Measurements from ENCODE around the gene MYO7A.

Gene MYO7A

GRCh38 chr11:77106759-77107158, 21.3 kb upstream of the MYO7A start:
- TF ChIP-seq CTCF (IDR thresholded peaks at IDR 0.05; ENCODE audit: borderline replicate concordance, extremely low read depth, low read length, poor library complexity, severe bottlenecking) (no peak), EZH2 (IDR thresholded peaks at IDR 0.05; ENCODE audit: borderline replicate concordance, low read depth, low read length, severe bottlenecking) (no peak)
- Histone ChIP-seq H3K9me3 (ENCODE audit: insufficient read depth, low read length, severe bottlenecking) (no peaks in the 10 kb centered on the region), H3K36me3 (ENCODE audit: insufficient read depth, low read length) (no peaks in the 10 kb centered on the region), H2AFZ (ENCODE audit: low read depth, low read length) (no peak overlapping the region), H3K27ac (ENCODE audit: low read length) (no peak overlapping the region), H4K20me1 (ENCODE audit: insufficient read depth, low read length) (no peaks in the 10 kb centered on the region), H3K79me2 (ENCODE audit: insufficient read depth, low read length) (no peaks in the 10 kb centered on the region), H3K9ac (ENCODE audit: low read depth, low read length) (no peak overlapping the region), H3K27me3 (ENCODE audit: insufficient read depth, low read length, poor library complexity) (no peaks in the 10 kb centered on the region), H3K4me3 (ENCODE audit: low read depth in 1 of 2, low read length in 2 of 2) (no peak overlapping the region), H3K4me1 (ENCODE audit: insufficient read depth, low read length) (no peaks in the 10 kb centered on the region), H3K4me2 (ENCODE audit: insufficient read depth, low read length) (no peak overlapping the region)
- no peak for DNase-seq
- ATAC-seq (ENCODE audit: insufficient read depth, low read depth), result no peak

GRCh38 chr11:77107950-77108349, 20.1 kb upstream of the MYO7A start:
- Histone ChIP-seq H3K4me2 (ENCODE audit: insufficient read depth, low read length) (no peak overlapping the region), H3K27ac (ENCODE audit: low read length) (no peak overlapping the region), H3K4me1 (ENCODE audit: insufficient read depth, low read length) (no peaks in the 10 kb centered on the region), H4K20me1 (ENCODE audit: insufficient read depth, low read length) (no peaks in the 10 kb centered on the region), H3K9me3 (ENCODE audit: insufficient read depth, low read length, severe bottlenecking) (no peaks in the 10 kb centered on the region), H3K79me2 (ENCODE audit: insufficient read depth, low read length) (no peaks in the 10 kb centered on the region), H3K4me3 (ENCODE audit: low read depth in 1 of 2, low read length in 2 of 2) (no peak overlapping the region), H2AFZ (ENCODE audit: low read depth, low read length) (no peak overlapping the region), H3K36me3 (ENCODE audit: insufficient read depth, low read length) (no peaks in the 10 kb centered on the region), H3K9ac (ENCODE audit: low read depth, low read length) (no peak overlapping the region), H3K27me3 (ENCODE audit: insufficient read depth, low read length, poor library complexity) (no peaks in the 10 kb centered on the region)
- DNase-seq, result no peak
- ATAC-seq (ENCODE audit: insufficient read depth, low read depth), result no peak
- TF ChIP-seq EZH2 (IDR thresholded peaks at IDR 0.05; ENCODE audit: borderline replicate concordance, low read depth, low read length, severe bottlenecking) (no peak), CTCF (IDR thresholded peaks at IDR 0.05; ENCODE audit: borderline replicate concordance, extremely low read depth, low read length, poor library complexity, severe bottlenecking) (no peak)

GRCh38 chr11:77108436-77108835, 19.6 kb upstream of the MYO7A start:
- Histone ChIP-seq H3K4me2 (ENCODE audit: insufficient read depth, low read length) (no peak overlapping the region), H3K4me1 (ENCODE audit: insufficient read depth, low read length) (no peaks in the 10 kb centered on the region), H3K27ac (ENCODE audit: low read length) (no peak overlapping the region), H3K9ac (ENCODE audit: low read depth, low read length) (no peak overlapping the region), H3K4me3 (ENCODE audit: low read depth in 1 of 2, low read length in 2 of 2) (no peak overlapping the region), H3K9me3 (ENCODE audit: insufficient read depth, low read length, severe bottlenecking) (no peaks in the 10 kb centered on the region), H4K20me1 (ENCODE audit: insufficient read depth, low read length) (peaks cover 2% of the 10 kb centered on the region; the same call in 1 of the 2 replicates), H2AFZ (ENCODE audit: low read depth, low read length) (no peak overlapping the region), H3K36me3 (ENCODE audit: insufficient read depth, low read length) (no peaks in the 10 kb centered on the region), H3K79me2 (ENCODE audit: insufficient read depth, low read length) (no peaks in the 10 kb centered on the region), H3K27me3 (ENCODE audit: insufficient read depth, low read length, poor library complexity) (no peaks in the 10 kb centered on the region)
- no peak for DNase-seq
- TF ChIP-seq EZH2 (IDR thresholded peaks at IDR 0.05; ENCODE audit: borderline replicate concordance, low read depth, low read length, severe bottlenecking), result no peak
- no peak for TF ChIP-seq CTCF (IDR thresholded peaks at IDR 0.05; ENCODE audit: borderline replicate concordance, extremely low read depth, low read length, poor library complexity, severe bottlenecking)
- ATAC-seq (ENCODE audit: insufficient read depth, low read depth), result no peak

Measured in DND-41 (cell line).